NAMALWA (cell line): Measurements from ENCODE around the gene TMEM178B.

Experiments used
- DNase-seq: peaks from one replicate; pipeline ENCODE4 v3.0.0-alpha.2; 2015; ENCODE audit warnings: low spot score

The TMEM178B gene

GRCh38 chr7:141184532-141185190 lies 110.8 kb downstream of the TMEM178B start:
- DNase-seq = no peak

GRCh38 chr7:141185369-141185967 lies 111.6 kb downstream of the TMEM178B start:
- no peak for DNase-seq

- no peak for DNase-seq
Observed at GRCh38 chr7:141189231-141189630, 115.4 kb downstream of the TMEM178B start.

GRCh38 chr7:141190495-141190894 lies 116.6 kb downstream of the TMEM178B start:
- DNase-seq = no peak

GRCh38 chr7:141191277-141191676 lies 117.4 kb downstream of the TMEM178B start:
- DNase-seq = no peak

GRCh38 chr7:141193066-141193465 lies 119.2 kb downstream of the TMEM178B start:
- no peak for DNase-seq

- DNase-seq = peak; percentile 12
Observed at GRCh38 chr7:141195722-141196121, 121.9 kb downstream of the TMEM178B start.

GRCh38 chr7:141198194-141198958 lies 124.5 kb downstream of the TMEM178B start:
- no peak for DNase-seq

- no peak for DNase-seq
Observed at GRCh38 chr7:141200191-141201108, 126.6 kb downstream of the TMEM178B start.

GRCh38 chr7:141201145-141201885 lies 127.5 kb downstream of the TMEM178B start:
- DNase-seq = no peak

- no peak for DNase-seq
Observed at GRCh38 chr7:141202535-141202934, 128.7 kb downstream of the TMEM178B start.

GRCh38 chr7:141203177-141203576 lies 129.3 kb downstream of the TMEM178B start:
- no peak for DNase-seq

GRCh38 chr7:141203586-141203985 lies 129.7 kb downstream of the TMEM178B start:
- no peak for DNase-seq

GRCh38 chr7:141207661-141208060 lies 133.8 kb downstream of the TMEM178B start:
- no peak for DNase-seq

- no peak for DNase-seq
Observed at GRCh38 chr7:141208539-141208938, 134.7 kb downstream of the TMEM178B start.

- no peak for DNase-seq
Observed at GRCh38 chr7:141209454-141209853, 135.6 kb downstream of the TMEM178B start.

GRCh38 chr7:141210862-141211261 lies 137.0 kb downstream of the TMEM178B start:
- DNase-seq = no peak

GRCh38 chr7:141213226-141213625 lies 139.4 kb downstream of the TMEM178B start:
- no peak for DNase-seq

- no peak for DNase-seq
Observed at GRCh38 chr7:141217938-141218337, 144.1 kb downstream of the TMEM178B start.

GRCh38 chr7:141218941-141219340 lies 145.1 kb downstream of the TMEM178B start:
- DNase-seq = no peak

GRCh38 chr7:141220263-141220880 lies 146.5 kb downstream of the TMEM178B start:
- DNase-seq = peak; percentile 33
